ENCODE measurements around the gene WSB1. TPM values are rescaled to one million over a fixed set of nuclear protein-coding genes. Genes with fewer than 3 reads are reported as not detected.
A peak's percentile ranks its signal among the peaks of the same experiment; 100 is the strongest.

The WSB1 gene
- total and polyA plus RNA-seq, 9 donors: 98.9 to 249 (median 145) TPM

DNA sequence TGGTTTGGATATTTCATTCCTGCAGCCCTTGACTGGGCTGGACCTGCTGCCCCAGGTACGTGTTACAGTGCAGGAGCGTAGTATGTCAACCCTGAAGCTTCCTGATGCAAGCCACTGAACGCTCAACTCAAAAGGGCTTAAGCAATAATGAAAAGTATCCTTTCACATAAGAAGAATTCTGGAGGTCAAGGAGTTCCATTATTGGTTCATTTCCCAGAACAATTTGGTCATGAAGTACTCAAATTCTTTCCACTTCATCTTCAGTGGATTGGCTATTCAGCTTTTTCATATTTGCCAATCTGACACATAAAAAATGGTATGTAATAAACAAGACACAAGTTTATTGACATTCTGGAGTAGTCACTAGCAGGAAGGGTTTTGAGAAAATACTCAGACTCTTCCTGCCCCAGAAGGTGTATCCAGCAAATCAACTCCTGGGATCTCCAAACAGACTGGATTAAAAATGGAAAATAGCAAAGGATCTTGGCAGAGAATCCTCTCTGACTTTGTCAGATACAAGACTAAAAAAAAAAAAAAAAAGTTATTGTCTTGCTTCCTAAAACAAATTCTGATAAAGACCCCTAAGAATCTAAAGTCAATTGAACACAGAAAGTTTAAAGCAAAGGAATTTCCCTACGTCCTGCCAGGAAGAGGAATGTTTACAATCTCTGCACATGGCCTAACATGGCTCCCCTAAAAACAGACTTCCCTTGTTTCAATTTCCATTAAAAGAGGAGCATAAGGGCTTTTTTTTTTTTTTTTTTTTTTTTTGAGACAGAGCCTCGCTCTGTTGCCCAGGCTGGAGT, 37.5 kb upstream of the WSB1 start:
- DNase-seq: peak; percentile 60
- Histone ChIP-seq H3K27ac (ENCODE audit: low read length) (peak overlapping the region; percentile 26), H3K4me1 (ENCODE audit: control insufficient read depth, insufficient read depth, low read length) (peaks cover 4% of the 10 kb centered on the region), H3K9me3 (replicated peaks; ENCODE audit: control insufficient read depth, low read depth, low read length) (no peaks in the 10 kb centered on the region), H3K4me3 (ENCODE audit: low read length) (no peak overlapping the region), H3K27me3 (ENCODE audit: control insufficient read depth, insufficient read depth, low read length) (no peaks in the 10 kb centered on the region), H3K36me3 (ENCODE audit: control insufficient read depth, insufficient read depth, low read length) (no peaks in the 10 kb centered on the region)
- 50% methylated on average over 1 of the region's 5 CpGs for WGBS (ENCODE audit: insufficient coverage)

- no peak for DNase-seq
- H3K9me3 ChIP-seq (replicated peaks; ENCODE audit: control insufficient read depth, low read depth, low read length): no peaks in the 10 kb centered on the region
- no peak overlapping the region for H3K27ac ChIP-seq (ENCODE audit: low read length)
- WGBS (ENCODE audit: insufficient coverage): 87% methylated on average over 4 of the region's 4 CpGs
- no peaks in the 10 kb centered on the region for H3K27me3 ChIP-seq (ENCODE audit: control insufficient read depth, insufficient read depth, low read length)
- no peaks in the 10 kb centered on the region for H3K36me3 ChIP-seq (ENCODE audit: control insufficient read depth, insufficient read depth, low read length)
- no peak overlapping the region for H3K4me3 ChIP-seq (ENCODE audit: low read length)
- H3K4me1 ChIP-seq (ENCODE audit: control insufficient read depth, insufficient read depth, low read length): peaks cover 4% of the 10 kb centered on the region
Observed at GRCh38 chr17:27257031-27257357, 36.9 kb upstream of the WSB1 start.

DNA sequence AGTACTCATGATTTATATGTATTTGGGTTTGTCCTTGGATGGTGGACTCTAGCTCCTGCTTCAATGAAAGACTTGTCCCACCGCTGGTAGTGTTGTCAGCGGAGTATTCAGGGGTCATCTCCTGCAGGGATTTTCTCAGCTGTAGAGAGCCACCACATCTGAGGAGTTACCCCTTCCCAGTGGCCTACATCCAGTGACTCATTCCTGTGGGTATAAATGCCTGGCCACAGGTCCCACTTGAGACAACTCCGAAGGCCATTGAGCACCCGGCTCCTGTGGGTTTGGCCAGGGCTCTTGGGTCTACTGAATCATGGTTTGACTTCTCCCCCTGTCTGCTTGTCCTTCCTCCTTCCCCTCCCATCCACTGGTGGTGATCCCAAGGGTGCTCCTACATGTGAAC, 34.6 kb upstream of the WSB1 start:
- 87% methylated on average over 3 of the region's 4 CpGs for WGBS (ENCODE audit: insufficient coverage)
- H3K27me3 ChIP-seq (ENCODE audit: control insufficient read depth, insufficient read depth, low read length): no peaks in the 10 kb centered on the region
- H3K27ac ChIP-seq (ENCODE audit: low read length): no peak overlapping the region
- no peak for DNase-seq
- peaks cover 4% of the 10 kb centered on the region for H3K4me1 ChIP-seq (ENCODE audit: control insufficient read depth, insufficient read depth, low read length)
- no peaks in the 10 kb centered on the region for H3K36me3 ChIP-seq (ENCODE audit: control insufficient read depth, insufficient read depth, low read length)
- H3K9me3 ChIP-seq (replicated peaks; ENCODE audit: control insufficient read depth, low read depth, low read length): no peaks in the 10 kb centered on the region
- H3K4me3 ChIP-seq (ENCODE audit: low read length): no peak overlapping the region

DNA sequence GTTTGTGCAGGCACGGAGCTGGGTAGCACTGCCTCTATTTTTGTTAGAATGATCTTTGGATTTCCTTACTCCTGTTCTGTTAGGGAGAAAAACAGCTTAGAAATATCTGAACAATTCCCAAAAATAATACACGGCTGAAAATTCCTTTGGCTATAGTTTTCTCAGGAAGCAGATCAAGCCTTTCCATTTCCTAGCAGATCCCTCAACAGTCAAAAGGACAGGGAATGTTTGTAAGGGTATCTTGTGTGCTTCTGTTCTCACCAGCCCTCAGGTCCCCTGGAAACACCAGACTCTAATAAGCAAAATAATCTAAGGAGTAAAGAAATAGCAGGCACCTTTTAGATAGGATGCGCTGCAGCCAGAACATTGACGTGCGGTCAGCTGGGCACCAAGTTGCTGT, 30.5 kb upstream of the WSB1 start:
- H3K27ac ChIP-seq (ENCODE audit: low read length): no peak overlapping the region
- no peaks in the 10 kb centered on the region for H3K27me3 ChIP-seq (ENCODE audit: control insufficient read depth, insufficient read depth, low read length)
- H3K4me3 ChIP-seq (ENCODE audit: low read length): no peak overlapping the region
- no peaks in the 10 kb centered on the region for H3K4me1 ChIP-seq (ENCODE audit: control insufficient read depth, insufficient read depth, low read length)
- no peaks in the 10 kb centered on the region for H3K36me3 ChIP-seq (ENCODE audit: control insufficient read depth, insufficient read depth, low read length)
- no CpG with 5 or more reads among the region's 5 CpGs for WGBS (ENCODE audit: insufficient coverage)
- no peaks in the 10 kb centered on the region for H3K9me3 ChIP-seq (replicated peaks; ENCODE audit: control insufficient read depth, low read depth, low read length)
- no peak for DNase-seq

DNA sequence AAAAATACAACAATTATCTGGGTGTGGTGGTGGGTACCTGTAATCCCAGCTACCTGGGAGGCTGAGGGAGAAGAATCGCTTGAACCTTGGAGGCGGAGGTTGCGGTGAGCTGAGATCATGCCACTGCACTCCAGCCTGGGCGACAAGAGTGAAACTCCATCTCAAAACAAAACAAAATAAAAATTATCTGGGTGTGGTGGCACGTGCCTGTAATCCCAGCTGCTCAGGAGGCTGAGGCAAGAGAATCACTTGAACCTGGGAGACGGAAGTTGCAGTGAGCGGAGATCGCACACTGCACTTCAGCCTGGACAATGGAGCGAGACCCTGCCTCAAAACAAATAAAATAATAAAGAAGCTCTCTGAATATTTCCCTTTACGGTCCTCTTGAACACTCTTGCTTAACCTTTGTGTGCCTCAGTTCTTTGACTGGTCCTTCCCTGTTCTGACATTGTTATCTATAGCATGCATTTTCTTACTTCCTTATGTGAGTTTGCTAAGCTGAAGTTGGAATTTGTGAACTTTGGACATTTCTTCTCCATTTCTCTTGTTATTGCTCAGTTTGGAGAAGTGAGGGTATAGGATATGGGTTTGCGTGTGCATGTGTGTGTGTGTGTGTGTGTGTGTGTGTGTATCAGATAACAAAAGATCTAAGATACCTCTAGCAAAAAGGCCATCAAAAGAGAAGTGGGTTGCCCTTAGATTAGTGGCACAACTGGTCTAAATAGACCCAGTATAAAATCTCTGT, 29.7 kb upstream of the WSB1 start:
- Histone ChIP-seq H3K4me1 (ENCODE audit: control insufficient read depth, insufficient read depth, low read length) (no peaks in the 10 kb centered on the region), H3K27me3 (ENCODE audit: control insufficient read depth, insufficient read depth, low read length) (peaks cover under 1% of the 10 kb centered on the region), H3K4me3 (ENCODE audit: low read length) (no peak overlapping the region), H3K9me3 (replicated peaks; ENCODE audit: control insufficient read depth, low read depth, low read length) (no peaks in the 10 kb centered on the region), H3K27ac (ENCODE audit: low read length) (no peak overlapping the region), H3K36me3 (ENCODE audit: control insufficient read depth, insufficient read depth, low read length) (no peaks in the 10 kb centered on the region)
- DNase-seq: peak; percentile 50
- WGBS (ENCODE audit: insufficient coverage): 61% methylated on average over 3 of the region's 11 CpGs

DNA sequence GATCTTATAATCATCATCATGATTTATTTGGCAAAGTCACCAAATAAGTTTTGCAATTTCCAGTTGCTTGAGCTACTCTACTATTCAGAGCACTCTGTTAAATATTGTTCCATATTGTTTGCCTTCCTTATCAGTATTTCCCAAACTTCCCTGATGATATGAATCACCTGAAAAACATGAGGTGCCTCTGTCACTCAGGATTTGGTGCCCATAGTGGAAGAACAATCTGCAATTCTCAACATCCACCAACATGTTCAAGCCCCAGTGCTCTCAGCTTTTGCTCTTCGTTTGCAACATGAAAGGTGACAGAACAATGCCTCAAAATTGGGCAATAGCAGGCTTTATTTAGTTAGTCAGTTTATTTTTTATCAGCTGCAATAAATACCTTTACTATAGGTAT, 28.6 kb upstream of the WSB1 start:
- WGBS (ENCODE audit: insufficient coverage): no CpG with 5 or more reads among the region's 1 CpG
- Histone ChIP-seq H3K4me3 (ENCODE audit: low read length) (no peak overlapping the region), H3K27ac (ENCODE audit: low read length) (no peak overlapping the region), H3K36me3 (ENCODE audit: control insufficient read depth, insufficient read depth, low read length) (no peaks in the 10 kb centered on the region), H3K4me1 (ENCODE audit: control insufficient read depth, insufficient read depth, low read length) (no peaks in the 10 kb centered on the region), H3K9me3 (replicated peaks; ENCODE audit: control insufficient read depth, low read depth, low read length) (no peaks in the 10 kb centered on the region), H3K27me3 (ENCODE audit: control insufficient read depth, insufficient read depth, low read length) (peaks cover 2% of the 10 kb centered on the region)
- DNase-seq: no peak

GRCh38 chr17:27266228-27266627, 27.7 kb upstream of the WSB1 start:
- no peak overlapping the region for H3K4me3 ChIP-seq (ENCODE audit: low read length)
- no CpG with 5 or more reads among the region's 1 CpG for WGBS (ENCODE audit: insufficient coverage)
- H3K9me3 ChIP-seq (replicated peaks; ENCODE audit: control insufficient read depth, low read depth, low read length): no peaks in the 10 kb centered on the region
- DNase-seq: no peak
- no peaks in the 10 kb centered on the region for H3K4me1 ChIP-seq (ENCODE audit: control insufficient read depth, insufficient read depth, low read length)
- H3K27ac ChIP-seq (ENCODE audit: low read length): no peak overlapping the region
- H3K36me3 ChIP-seq (ENCODE audit: control insufficient read depth, insufficient read depth, low read length): no peaks in the 10 kb centered on the region
- peaks cover 2% of the 10 kb centered on the region for H3K27me3 ChIP-seq (ENCODE audit: control insufficient read depth, insufficient read depth, low read length)

- Histone ChIP-seq H3K36me3 (ENCODE audit: control insufficient read depth, insufficient read depth, low read length) (no peaks in the 10 kb centered on the region), H3K9me3 (replicated peaks; ENCODE audit: control insufficient read depth, low read depth, low read length) (no peaks in the 10 kb centered on the region), H3K27ac (ENCODE audit: low read length) (no peak overlapping the region), H3K4me1 (ENCODE audit: control insufficient read depth, insufficient read depth, low read length) (no peaks in the 10 kb centered on the region), H3K4me3 (ENCODE audit: low read length) (no peak overlapping the region), H3K27me3 (ENCODE audit: control insufficient read depth, insufficient read depth, low read length) (peaks cover 2% of the 10 kb centered on the region)
- 67% methylated on average over 6 of the region's 6 CpGs for WGBS (ENCODE audit: insufficient coverage)
- DNase-seq: no peak
Observed at GRCh38 chr17:27268394-27269085, 25.4 kb upstream of the WSB1 start.

DNA sequence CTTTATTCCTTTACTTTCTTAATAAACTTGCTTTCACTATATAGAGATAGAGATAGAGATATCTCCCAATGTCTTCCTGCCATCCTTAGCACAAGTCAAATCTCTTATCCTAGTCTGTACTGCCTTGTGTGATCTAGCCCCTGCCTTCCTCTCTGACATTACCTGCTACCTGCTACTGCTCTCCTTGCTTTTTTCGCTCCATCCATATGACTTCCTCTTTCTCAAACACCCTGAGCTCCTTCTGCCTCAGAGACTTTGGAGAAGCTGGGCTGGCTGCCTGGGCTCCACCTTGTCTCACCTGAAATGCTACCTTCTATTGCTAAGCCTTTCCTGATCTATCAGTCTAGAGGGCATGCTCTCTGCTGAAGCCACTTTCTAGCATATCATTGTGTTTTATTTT, 24.7 kb upstream of the WSB1 start:
- no peaks in the 10 kb centered on the region for H3K4me1 ChIP-seq (ENCODE audit: control insufficient read depth, insufficient read depth, low read length)
- 75% methylated on average over 1 of the region's 1 CpG for WGBS (ENCODE audit: insufficient coverage)
- DNase-seq: no peak
- no peak overlapping the region for H3K4me3 ChIP-seq (ENCODE audit: low read length)
- no peaks in the 10 kb centered on the region for H3K36me3 ChIP-seq (ENCODE audit: control insufficient read depth, insufficient read depth, low read length)
- H3K9me3 ChIP-seq (replicated peaks; ENCODE audit: control insufficient read depth, low read depth, low read length): no peaks in the 10 kb centered on the region
- no peak overlapping the region for H3K27ac ChIP-seq (ENCODE audit: low read length)
- peaks cover 2% of the 10 kb centered on the region for H3K27me3 ChIP-seq (ENCODE audit: control insufficient read depth, insufficient read depth, low read length)

DNA sequence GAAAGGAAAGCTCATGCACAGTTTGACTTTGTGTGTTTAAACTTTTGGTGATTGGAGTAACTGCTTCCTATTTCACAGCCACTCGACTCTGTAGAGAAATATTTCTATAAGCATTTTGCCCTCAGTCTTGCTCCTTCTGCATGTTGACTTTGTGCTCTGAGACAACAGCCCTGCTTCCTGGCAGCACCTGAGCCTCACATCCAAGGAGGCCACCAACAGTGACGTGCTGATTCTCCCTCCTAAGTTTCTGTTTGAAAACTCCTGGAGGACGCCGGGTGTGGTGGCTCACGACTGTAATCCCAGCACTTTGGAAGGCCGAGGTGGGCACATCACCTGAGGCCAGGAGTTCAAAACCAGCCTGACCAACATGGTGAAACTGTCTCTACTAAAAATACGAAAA, 23.9 kb upstream of the WSB1 start:
- H3K27me3 ChIP-seq (ENCODE audit: control insufficient read depth, insufficient read depth, low read length): peaks cover 2% of the 10 kb centered on the region
- no peaks in the 10 kb centered on the region for H3K36me3 ChIP-seq (ENCODE audit: control insufficient read depth, insufficient read depth, low read length)
- no peaks in the 10 kb centered on the region for H3K4me1 ChIP-seq (ENCODE audit: control insufficient read depth, insufficient read depth, low read length)
- no peak overlapping the region for H3K4me3 ChIP-seq (ENCODE audit: low read length)
- 78% methylated on average over 6 of the region's 7 CpGs for whole genome bisulfite sequencing (ENCODE audit: insufficient coverage)
- no peak overlapping the region for H3K27ac ChIP-seq (ENCODE audit: low read length)
- H3K9me3 ChIP-seq (replicated peaks; ENCODE audit: control insufficient read depth, low read depth, low read length): no peaks in the 10 kb centered on the region
- no peak for DNase-seq

Measured in muscle of leg (tissue), 11 donors.